ENCODE measurements around the gene KANSL1.
"Not testable (repeated sequence)": the region's sequence is repeated elsewhere in the genome, so short reads cannot be mapped to it uniquely, and the experiment has no call there.

The KANSL1 gene

GRCh38 chr17:46191322-46192188 lies 1.7 kb downstream of the KANSL1 start:
- peak; percentile 21 for DNase-seq

- no peak for DNase-seq
Measured at GRCh38 chr17:46190763-46191162, 2.5 kb downstream of the KANSL1 start.

DNA sequence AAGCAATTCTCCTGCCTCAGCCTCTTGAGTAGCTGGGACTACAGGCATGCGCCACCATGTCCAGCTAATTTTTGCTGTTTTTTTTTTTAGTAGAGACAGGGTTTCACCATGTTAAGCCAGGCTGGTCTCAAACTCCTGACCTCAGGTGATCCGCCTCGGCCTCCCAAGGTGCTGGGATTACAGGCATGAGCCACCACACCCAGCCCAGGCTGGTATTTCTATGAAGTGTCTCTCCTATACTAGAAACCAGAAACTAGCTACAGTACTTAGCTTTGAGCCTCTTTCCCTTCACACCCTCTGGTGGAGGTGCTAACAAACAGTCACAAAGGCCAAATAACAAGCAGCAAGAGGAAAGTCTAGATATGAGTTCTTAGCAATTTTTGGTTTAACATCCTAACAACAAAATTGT lies 6.4 kb downstream of the KANSL1 start:
- DNase-seq: peak; percentile 42

- no peak for DNase-seq
Measured at GRCh38 chr17:46184696-46185095, 8.5 kb downstream of the KANSL1 start.

DNA sequence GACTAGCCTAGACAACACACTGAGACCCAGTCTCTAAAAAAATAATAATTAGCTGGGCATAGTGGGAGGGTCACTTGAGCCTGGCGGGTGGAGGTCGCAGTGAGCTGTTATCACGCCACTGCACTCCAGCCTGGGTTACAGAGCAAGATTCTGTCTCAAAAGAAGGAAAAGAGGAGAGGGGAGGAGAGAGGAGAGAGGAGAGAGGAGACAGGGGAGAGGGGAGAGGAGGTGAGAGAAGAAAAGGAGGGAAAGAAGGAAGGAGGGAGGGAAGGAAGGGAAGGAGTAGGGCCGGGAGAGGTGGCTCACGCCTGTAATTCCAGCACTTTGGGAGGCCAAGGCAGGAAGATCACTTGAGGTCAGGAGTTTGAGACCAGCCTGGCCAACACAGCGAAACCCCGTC lies 9.8 kb downstream of the KANSL1 start:
- not testable (repeated sequence) for DNase-seq

GRCh38 chr17:46182961-46183360 lies 10.3 kb downstream of the KANSL1 start:
- DNase-seq: no peak

DNA sequence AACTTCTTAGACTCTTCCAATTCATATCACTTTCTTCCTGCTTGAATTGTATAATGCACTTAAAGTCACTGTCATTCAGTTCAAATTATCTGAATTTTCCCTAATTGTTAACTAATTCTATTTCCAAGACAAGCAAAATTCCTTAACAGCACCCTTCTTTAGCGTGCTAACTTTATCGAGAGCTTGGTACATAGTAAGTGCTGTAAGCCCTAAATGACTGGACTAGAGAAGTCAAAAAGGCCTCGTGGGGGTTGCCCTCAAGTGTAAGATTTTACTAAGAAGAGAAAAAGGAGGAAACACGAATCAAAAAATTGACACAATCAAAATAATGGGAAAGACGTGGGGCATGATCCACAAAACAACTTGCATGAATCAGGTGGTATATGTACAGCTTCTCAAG lies 11.3 kb downstream of the KANSL1 start:
- no peak for DNase-seq

- DNase-seq: not testable (repeated sequence)
Measured at GRCh38 chr17:46181316-46181715, 11.9 kb downstream of the KANSL1 start.

GRCh38 chr17:46180892-46181274 lies 12.3 kb downstream of the KANSL1 start:
- DNase-seq: no peak

GRCh38 chr17:46180185-46180891 lies 12.9 kb downstream of the KANSL1 start:
- not testable (repeated sequence) for DNase-seq

GRCh38 chr17:46179375-46179999 lies 13.7 kb downstream of the KANSL1 start:
- no peak for DNase-seq

GRCh38 chr17:46178550-46179214 lies 14.5 kb downstream of the KANSL1 start:
- DNase-seq: no peak

DNA sequence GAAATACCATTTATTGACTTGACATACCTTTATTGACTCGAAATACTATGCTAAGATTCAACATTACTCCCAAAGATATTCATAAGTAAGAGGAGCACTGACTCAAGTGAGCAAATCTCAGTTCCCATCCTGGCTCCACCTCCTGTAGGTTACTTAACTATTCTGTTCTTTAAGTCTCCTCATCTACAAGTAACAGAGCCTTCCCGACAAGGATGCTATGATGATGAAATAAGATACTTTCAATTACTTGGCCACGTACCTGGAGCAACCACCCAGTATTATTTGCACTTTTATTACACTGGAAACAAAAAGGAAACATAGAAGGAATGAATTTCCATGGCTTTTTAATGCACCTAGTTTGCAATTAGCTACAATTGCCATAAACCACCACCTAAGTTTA lies 16.3 kb downstream of the KANSL1 start:
- no peak for DNase-seq

GRCh38 chr17:46175891-46176290 lies 17.3 kb downstream of the KANSL1 start:
- no peak for DNase-seq

GRCh38 chr17:46173153-46173552 lies 20.1 kb downstream of the KANSL1 start:
- DNase-seq: no peak

DNA sequence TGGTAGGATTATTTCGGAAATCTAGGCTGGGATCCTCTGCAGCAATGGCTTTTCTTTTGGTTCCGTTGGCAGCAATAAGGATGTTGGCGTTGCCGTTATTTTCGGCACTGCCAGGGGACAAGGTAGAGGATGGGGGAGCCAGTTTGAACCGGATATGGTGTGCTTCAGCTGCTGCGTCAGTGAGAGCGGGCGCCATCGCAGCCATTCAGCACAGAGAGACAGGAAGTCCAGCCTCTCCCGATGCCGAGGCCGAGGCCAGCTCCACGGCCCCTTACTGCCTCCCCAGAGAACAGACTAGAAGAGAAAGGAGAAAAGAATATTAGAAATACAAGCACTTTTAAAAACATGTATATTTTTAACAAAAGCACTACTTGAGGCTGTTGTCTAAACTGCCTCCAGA lies 21.3 kb downstream of the KANSL1 start:
- no peak for DNase-seq

- DNase-seq: no peak
Measured at GRCh38 chr17:46170639-46171429, 22.4 kb downstream of the KANSL1 start.

GRCh38 chr17:46169913-46170638 lies 23.2 kb downstream of the KANSL1 start:
- DNase-seq: no peak

DNA sequence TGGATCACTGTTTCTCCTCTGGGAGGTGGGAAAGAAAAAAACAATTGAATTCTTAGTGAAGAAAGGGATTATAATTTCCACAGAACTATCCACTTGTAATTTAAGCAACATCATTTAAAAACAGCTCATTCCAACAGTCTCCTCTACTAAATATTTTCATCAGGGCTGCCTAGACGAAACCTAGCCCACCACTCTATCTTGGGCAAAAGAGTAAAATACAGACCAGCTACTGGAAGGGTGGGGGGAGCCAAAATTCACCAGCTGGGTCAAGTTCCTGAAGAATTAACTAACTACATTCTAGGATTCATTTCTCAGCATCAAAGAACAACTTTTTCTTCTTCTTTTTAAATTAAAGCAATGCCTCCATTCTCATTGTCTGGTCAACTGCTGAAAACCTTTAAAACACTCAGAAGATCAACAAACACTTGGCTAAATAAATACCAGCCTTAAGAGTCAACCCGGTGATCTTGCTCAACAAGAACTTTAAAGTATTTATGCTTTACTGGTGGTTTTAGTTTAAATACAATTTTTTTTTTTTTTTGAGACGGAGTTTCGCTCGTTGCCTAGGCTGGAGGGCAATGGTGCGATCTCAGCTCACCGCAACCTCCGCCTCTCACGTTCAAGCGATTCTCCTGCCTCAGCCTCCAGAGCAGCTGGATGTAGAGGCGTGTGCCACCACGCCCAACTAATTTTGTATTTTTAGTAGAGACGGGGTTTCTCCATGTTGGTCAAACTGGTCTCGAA lies 25.2 kb downstream of the KANSL1 start:
- no peak for DNase-seq

DNA sequence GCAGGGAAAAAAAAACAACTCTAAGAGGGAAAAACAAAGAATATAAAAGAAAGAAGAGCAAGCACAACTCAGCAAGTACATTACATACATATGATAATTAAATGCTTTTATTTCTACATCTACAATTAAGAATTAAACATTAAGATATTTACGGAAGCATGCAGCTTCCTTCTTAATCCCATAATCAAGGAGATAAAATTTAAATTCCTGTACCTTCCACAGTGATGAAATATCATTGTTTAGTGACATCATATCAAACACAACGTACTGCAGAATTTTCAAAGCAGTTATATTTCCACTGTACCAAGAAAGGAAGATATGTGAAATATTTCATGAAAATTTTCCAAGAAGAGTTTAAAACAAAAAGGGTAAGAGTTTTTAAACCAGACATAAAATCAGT lies 26.0 kb downstream of the KANSL1 start:
- no peak for DNase-seq

DNA sequence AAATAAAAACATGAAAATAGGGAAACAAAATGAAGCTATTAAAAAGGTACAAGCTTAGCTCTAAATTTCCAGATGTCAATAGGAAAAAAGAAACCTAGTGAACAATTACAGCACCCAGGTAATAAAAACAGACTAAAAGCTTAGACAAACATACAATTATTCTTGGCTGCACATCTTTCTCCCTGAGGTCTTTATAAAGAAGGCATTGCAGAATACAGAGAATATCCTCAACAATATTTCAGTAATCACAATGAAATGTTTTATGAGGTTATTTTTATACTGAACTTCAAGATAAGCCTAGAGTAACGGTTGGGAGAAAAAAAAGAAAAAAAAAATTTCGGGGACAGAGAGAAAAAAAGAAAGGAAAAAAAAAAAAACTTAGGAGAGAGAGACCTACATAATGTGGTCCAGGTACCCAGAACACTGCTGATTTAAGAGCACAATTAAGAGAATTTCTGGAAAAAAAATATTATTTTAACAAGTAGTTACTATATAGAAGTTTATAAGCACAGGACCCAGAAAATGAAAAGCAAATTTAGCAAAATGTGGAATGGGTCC lies 26.5 kb downstream of the KANSL1 start:
- DNase-seq: no peak

All from CD4-positive, alpha-beta T cell treated with Interleukin-17A for 4 hours (primary cell).